ENCODE data around the gene RABEP2. TPM values are rescaled to one million over a fixed set of nuclear protein-coding genes. Genes with fewer than 3 reads are reported as not detected.

Gene RABEP2
- total and polyA plus RNA-seq, 9 of the 15 experiments (the other 6 are each of a cell fraction or from before 2014, with no cell fraction given), result 0.15 to 13.4 (median 3.5) TPM

- TF ChIP-seq HDAC8 (tag; IDR thresholded peaks at IDR 0.05) (no peak), TEAD1 (CRISPR knock-in tag; IDR thresholded peaks at IDR 0.05) (no peak), KDM5B (IDR thresholded peaks at IDR 0.05; ENCODE audit: insufficient replicate concordance, low read depth, low read length) (no peak), KDM4B (IDR thresholded peaks at IDR 0.05; ENCODE audit: borderline replicate concordance in 2 of 2, low read depth in 1 of 2) (peak in 1 of 2 experiments; percentile 5; a peak in 1 of 4 replicates), NR4A1 (CRISPR knock-in tag; IDR thresholded peaks at IDR 0.05) (no peak), NR4A1 (tag; IDR thresholded peaks at IDR 0.05) (no peak), KLF16 (IDR thresholded peaks at IDR 0.05) (no peak), CBFA2T2 (conservative IDR thresholded peaks at IDR 0.05) (no peak), DIDO1 (tag; IDR thresholded peaks at IDR 0.05; ENCODE audit: low read depth) (no peak), SMARCE1 (IDR thresholded peaks at IDR 0.05) (no peak), ZKSCAN1 (IDR thresholded peaks at IDR 0.05; ENCODE audit: low read depth, low read length) (no peak), POLR3G (IDR thresholded peaks at IDR 0.05; ENCODE audit: extremely low read depth, insufficient read length, insufficient replicate concordance) (no peak), SMAD3 (CRISPR knock-in tag; conservative IDR thresholded peaks at IDR 0.05) (no peak), DLX4 (CRISPR knock-in tag; IDR thresholded peaks at IDR 0.05) (no peak), TARDBP (IDR thresholded peaks at IDR 0.05) (no peak), GATA2 (CRISPR knock-in tag; IDR thresholded peaks at IDR 0.05) (no peak), RBM17 (IDR thresholded peaks at IDR 0.05; ENCODE audit: borderline replicate concordance, low read depth, low read length) (no peak), E2F5 (CRISPR knock-in tag; IDR thresholded peaks at IDR 0.05) (no peak), ZNF384 (IDR thresholded peaks at IDR 0.05; ENCODE audit: low read depth, low read length) (no peak), NCOA6 (IDR thresholded peaks at IDR 0.05) (no peak), GTF2A2 (tag; IDR thresholded peaks at IDR 0.05) (no peak)
- TF ChIP-seq, protein P1, sequence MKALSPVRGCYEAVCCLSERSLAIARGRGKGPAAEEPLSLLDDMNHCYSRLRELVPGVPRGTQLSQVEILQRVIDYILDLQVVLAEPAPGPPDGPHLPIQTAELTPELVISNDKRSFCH (CRISPR knock-in tag; IDR thresholded peaks at IDR 0.05), result no peak
- TF ChIP-seq, protein P1 (tag; IDR thresholded peaks at IDR 0.05), result no peak
- TF ChIP-seq, protein P2, sequence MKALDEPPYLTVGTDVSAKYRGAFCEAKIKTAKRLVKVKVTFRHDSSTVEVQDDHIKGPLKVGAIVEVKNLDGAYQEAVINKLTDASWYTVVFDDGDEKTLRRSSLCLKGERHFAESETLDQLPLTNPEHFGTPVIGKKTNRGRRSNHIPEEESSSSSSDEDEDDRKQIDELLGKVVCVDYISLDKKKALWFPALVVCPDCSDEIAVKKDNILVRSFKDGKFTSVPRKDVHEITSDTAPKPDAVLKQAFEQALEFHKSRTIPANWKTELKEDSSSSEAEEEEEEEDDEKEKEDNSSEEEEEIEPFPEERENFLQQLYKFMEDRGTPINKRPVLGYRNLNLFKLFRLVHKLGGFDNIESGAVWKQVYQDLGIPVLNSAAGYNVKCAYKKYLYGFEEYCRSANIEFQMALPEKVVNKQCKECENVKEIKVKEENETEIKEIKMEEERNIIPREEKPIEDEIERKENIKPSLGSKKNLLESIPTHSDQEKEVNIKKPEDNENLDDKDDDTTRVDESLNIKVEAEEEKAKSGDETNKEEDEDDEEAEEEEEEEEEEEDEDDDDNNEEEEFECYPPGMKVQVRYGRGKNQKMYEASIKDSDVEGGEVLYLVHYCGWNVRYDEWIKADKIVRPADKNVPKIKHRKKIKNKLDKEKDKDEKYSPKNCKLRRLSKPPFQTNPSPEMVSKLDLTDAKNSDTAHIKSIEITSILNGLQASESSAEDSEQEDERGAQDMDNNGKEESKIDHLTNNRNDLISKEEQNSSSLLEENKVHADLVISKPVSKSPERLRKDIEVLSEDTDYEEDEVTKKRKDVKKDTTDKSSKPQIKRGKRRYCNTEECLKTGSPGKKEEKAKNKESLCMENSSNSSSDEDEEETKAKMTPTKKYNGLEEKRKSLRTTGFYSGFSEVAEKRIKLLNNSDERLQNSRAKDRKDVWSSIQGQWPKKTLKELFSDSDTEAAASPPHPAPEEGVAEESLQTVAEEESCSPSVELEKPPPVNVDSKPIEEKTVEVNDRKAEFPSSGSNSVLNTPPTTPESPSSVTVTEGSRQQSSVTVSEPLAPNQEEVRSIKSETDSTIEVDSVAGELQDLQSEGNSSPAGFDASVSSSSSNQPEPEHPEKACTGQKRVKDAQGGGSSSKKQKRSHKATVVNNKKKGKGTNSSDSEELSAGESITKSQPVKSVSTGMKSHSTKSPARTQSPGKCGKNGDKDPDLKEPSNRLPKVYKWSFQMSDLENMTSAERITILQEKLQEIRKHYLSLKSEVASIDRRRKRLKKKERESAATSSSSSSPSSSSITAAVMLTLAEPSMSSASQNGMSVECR (CRISPR knock-in tag; IDR thresholded peaks at IDR 0.05), result no peak
These were observed 60.9 kb downstream of the RABEP2 start (continued) for GRCh38 chr16:28863929-28864793.
